Measurements from ENCODE around the gene UCN2.

GRCh38 chr3:48548729-48549705 is 14.6 kb downstream of the UCN2 start:
- TF ChIP-seq CTCF (IDR thresholded peaks at IDR 0.05; ENCODE audit: low read depth, low read length, poor library complexity, severe bottlenecking) (peak; percentile 97), EZH2phosphoT487 (IDR thresholded peaks at IDR 0.05; ENCODE audit: borderline replicate concordance, low read length) (no peak)
